ENCODE results near the gene CCDC102B.

Gene CCDC102B

GRCh38 chr18:68960355-68960754 is 162.5 kb downstream of the CCDC102B start:
- Histone ChIP-seq H3K36me3 (ENCODE audit: control insufficient read depth, low read length) (no peaks in the 10 kb centered on the region), H3F3A (ENCODE audit: control insufficient read depth, insufficient read depth) (no peaks in the 10 kb centered on the region), H3K4me2 (ENCODE audit: low read length) (no peak overlapping the region), H3K79me2 (ENCODE audit: control insufficient read depth, low read length) (no peaks in the 10 kb centered on the region), H3K4me3 (ENCODE audit: low read length) (no peak overlapping the region), H3K9me2 (replicated peaks; ENCODE audit: control insufficient read depth, low read length) (no peaks in the 10 kb centered on the region), H4K20me1 (ENCODE audit: control insufficient read depth, insufficient read depth, low read depth, low read length) (no peaks in the 10 kb centered on the region), H3K27ac (ENCODE audit: low read depth, low read length) (no peak overlapping the region), H3K27me3 (ENCODE audit: control insufficient read depth, low read length) (no peaks in the 10 kb centered on the region), H3K9me3 (ENCODE audit: control insufficient read depth, insufficient read depth, low read length) (no peaks in the 10 kb centered on the region), H3K4me1 (ENCODE audit: control insufficient read depth, low read length) (no peaks in the 10 kb centered on the region)
- TF ChIP-seq EZH2phosphoT487 (IDR thresholded peaks at IDR 0.05; ENCODE audit: borderline replicate concordance, low read length) (no peak), CTCF (IDR thresholded peaks at IDR 0.05; ENCODE audit: low read depth, low read length, poor library complexity, severe bottlenecking) (no peak)

GRCh38 chr18:68962623-68963022 is 164.7 kb downstream of the CCDC102B start:
- Histone ChIP-seq H3K4me3 (ENCODE audit: low read length) (no peak overlapping the region), H3K79me2 (ENCODE audit: control insufficient read depth, low read length) (no peaks in the 10 kb centered on the region), H3K27me3 (ENCODE audit: control insufficient read depth, low read length) (no peaks in the 10 kb centered on the region), H3F3A (ENCODE audit: control insufficient read depth, insufficient read depth) (no peaks in the 10 kb centered on the region), H3K9me3 (ENCODE audit: control insufficient read depth, insufficient read depth, low read length) (no peaks in the 10 kb centered on the region), H3K9me2 (replicated peaks; ENCODE audit: control insufficient read depth, low read length) (no peaks in the 10 kb centered on the region), H3K4me2 (ENCODE audit: low read length) (no peak overlapping the region), H3K27ac (ENCODE audit: low read depth, low read length) (no peak overlapping the region), H4K20me1 (ENCODE audit: control insufficient read depth, insufficient read depth, low read depth, low read length) (no peaks in the 10 kb centered on the region), H3K36me3 (ENCODE audit: control insufficient read depth, low read length) (no peaks in the 10 kb centered on the region), H3K4me1 (ENCODE audit: control insufficient read depth, low read length) (no peaks in the 10 kb centered on the region)
- no peak for TF ChIP-seq CTCF (IDR thresholded peaks at IDR 0.05; ENCODE audit: low read depth, low read length, poor library complexity, severe bottlenecking)

DNA sequence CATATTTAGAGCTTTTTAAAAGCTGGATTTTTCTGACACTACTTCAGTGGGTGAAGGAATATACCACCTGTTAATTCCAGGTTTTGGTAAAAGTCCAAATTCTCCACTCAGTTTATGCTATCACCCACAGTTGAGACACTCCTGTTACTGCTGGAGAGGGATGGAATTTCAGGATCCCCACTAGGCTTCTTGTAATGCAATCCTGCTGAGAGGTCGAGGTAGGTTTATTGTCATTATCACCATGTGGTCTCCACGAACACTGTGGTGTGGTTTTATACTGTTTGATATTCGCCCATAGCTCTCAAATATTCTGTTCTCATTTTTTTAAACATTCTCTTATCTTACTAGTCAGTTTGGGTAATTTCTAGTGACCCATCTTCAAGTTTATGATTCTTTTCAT is 167.9 kb downstream of the CCDC102B start:
- TF ChIP-seq EZH2phosphoT487 (IDR thresholded peaks at IDR 0.05; ENCODE audit: borderline replicate concordance, low read length) = no peak
- Histone ChIP-seq H4K20me1 (ENCODE audit: control insufficient read depth, insufficient read depth, low read depth, low read length) (no peaks in the 10 kb centered on the region), H3K4me2 (ENCODE audit: low read length) (no peak overlapping the region), H3K9me2 (replicated peaks; ENCODE audit: control insufficient read depth, low read length) (no peaks in the 10 kb centered on the region), H3K4me1 (ENCODE audit: control insufficient read depth, low read length) (no peaks in the 10 kb centered on the region), H3K9me3 (ENCODE audit: control insufficient read depth, insufficient read depth, low read length) (no peaks in the 10 kb centered on the region), H3K4me3 (ENCODE audit: low read length) (no peak overlapping the region), H3K27ac (ENCODE audit: low read depth, low read length) (no peak overlapping the region), H3K27me3 (ENCODE audit: control insufficient read depth, low read length) (no peaks in the 10 kb centered on the region), H3K79me2 (ENCODE audit: control insufficient read depth, low read length) (no peaks in the 10 kb centered on the region), H3F3A (ENCODE audit: control insufficient read depth, insufficient read depth) (no peaks in the 10 kb centered on the region), H3K36me3 (ENCODE audit: control insufficient read depth, low read length) (no peaks in the 10 kb centered on the region)

GRCh38 chr18:68969027-68969426 is 171.1 kb downstream of the CCDC102B start:
- H3F3A ChIP-seq (ENCODE audit: control insufficient read depth, insufficient read depth) = no peaks in the 10 kb centered on the region
- no peaks in the 10 kb centered on the region for H3K79me2 ChIP-seq (ENCODE audit: control insufficient read depth, low read length)
- no peaks in the 10 kb centered on the region for H3K36me3 ChIP-seq (ENCODE audit: control insufficient read depth, low read length)
- no peaks in the 10 kb centered on the region for H3K4me1 ChIP-seq (ENCODE audit: control insufficient read depth, low read length)
- H4K20me1 ChIP-seq (ENCODE audit: control insufficient read depth, insufficient read depth, low read depth, low read length) = no peaks in the 10 kb centered on the region
- H3K27me3 ChIP-seq (ENCODE audit: control insufficient read depth, low read length) = no peaks in the 10 kb centered on the region
- no peaks in the 10 kb centered on the region for H3K9me3 ChIP-seq (ENCODE audit: control insufficient read depth, insufficient read depth, low read length)
- no peak overlapping the region for H3K4me3 ChIP-seq (ENCODE audit: low read length)
- TF ChIP-seq CTCF (IDR thresholded peaks at IDR 0.05; ENCODE audit: low read depth, low read length, poor library complexity, severe bottlenecking) (no peak), EZH2phosphoT487 (IDR thresholded peaks at IDR 0.05; ENCODE audit: borderline replicate concordance, low read length) (no peak)
- H3K9me2 ChIP-seq (replicated peaks; ENCODE audit: control insufficient read depth, low read length) = no peaks in the 10 kb centered on the region
- no peak overlapping the region for H3K4me2 ChIP-seq (ENCODE audit: low read length)
- H3K27ac ChIP-seq (ENCODE audit: low read depth, low read length) = no peak overlapping the region
